ENCODE data around the gene RINL. TPM values are rescaled to one million over a fixed set of nuclear protein-coding genes. Genes with fewer than 3 reads are reported as not detected.
A peak's percentile ranks its signal among the peaks of the same experiment; 100 is the strongest.

Gene RINL
- polyA plus RNA-seq, 12 donors, result 6.4 to 17.9 (median 9.0) TPM; not detected in 1

GRCh38 chr19:38850436-38850975 lies 27.6 kb downstream of the RINL start:
- peak; percentile 100 for DNase-seq

GRCh38 chr19:38849860-38850435 lies 28.1 kb downstream of the RINL start, which contains the start of gene HNRNPL:
HNRNPL (minus strand) TSS chr19:38849986; CDS start chr19:38849966, 20 bp downstream.
- no peak for DNase-seq

GRCh38 chr19:38849147-38849859 lies 28.8 kb downstream of the RINL start:
- DNase-seq, result peak; percentile 96

- DNase-seq, result no peak
Observed at GRCh38 chr19:38848299-38849146, 29.6 kb downstream of the RINL start.

- DNase-seq, result no peak
Observed at GRCh38 chr19:38846097-38846496, 32.0 kb downstream of the RINL start.

- no peak for DNase-seq
Observed at GRCh38 chr19:38845374-38846024, 32.6 kb downstream of the RINL start.

GRCh38 chr19:38844093-38844686 lies 33.9 kb downstream of the RINL start:
- DNase-seq, result no peak

- no peak for DNase-seq
Observed at GRCh38 chr19:38843175-38843758, 34.8 kb downstream of the RINL start.

GRCh38 chr19:38842439-38843174 lies 35.5 kb downstream of the RINL start:
- no peak for DNase-seq

GRCh38 chr19:38841787-38842438 lies 36.2 kb downstream of the RINL start:
- no peak for DNase-seq

GRCh38 chr19:38841180-38841766 lies 36.8 kb downstream of the RINL start:
- no peak for DNase-seq

- DNase-seq, result no peak
Observed at GRCh38 chr19:38840583-38840968, 37.5 kb downstream of the RINL start.

GRCh38 chr19:38839816-38840582 lies 38.1 kb downstream of the RINL start:
- DNase-seq, result no peak

- DNase-seq, result no peak
Observed at GRCh38 chr19:38838986-38839761, 38.9 kb downstream of the RINL start.

GRCh38 chr19:38838208-38838985 lies 39.7 kb downstream of the RINL start:
- no peak for DNase-seq

GRCh38 chr19:38837656-38838121 lies 40.4 kb downstream of the RINL start:
- DNase-seq, result no peak
